ENCODE data around the gene NAA35.

The NAA35 gene

DNA sequence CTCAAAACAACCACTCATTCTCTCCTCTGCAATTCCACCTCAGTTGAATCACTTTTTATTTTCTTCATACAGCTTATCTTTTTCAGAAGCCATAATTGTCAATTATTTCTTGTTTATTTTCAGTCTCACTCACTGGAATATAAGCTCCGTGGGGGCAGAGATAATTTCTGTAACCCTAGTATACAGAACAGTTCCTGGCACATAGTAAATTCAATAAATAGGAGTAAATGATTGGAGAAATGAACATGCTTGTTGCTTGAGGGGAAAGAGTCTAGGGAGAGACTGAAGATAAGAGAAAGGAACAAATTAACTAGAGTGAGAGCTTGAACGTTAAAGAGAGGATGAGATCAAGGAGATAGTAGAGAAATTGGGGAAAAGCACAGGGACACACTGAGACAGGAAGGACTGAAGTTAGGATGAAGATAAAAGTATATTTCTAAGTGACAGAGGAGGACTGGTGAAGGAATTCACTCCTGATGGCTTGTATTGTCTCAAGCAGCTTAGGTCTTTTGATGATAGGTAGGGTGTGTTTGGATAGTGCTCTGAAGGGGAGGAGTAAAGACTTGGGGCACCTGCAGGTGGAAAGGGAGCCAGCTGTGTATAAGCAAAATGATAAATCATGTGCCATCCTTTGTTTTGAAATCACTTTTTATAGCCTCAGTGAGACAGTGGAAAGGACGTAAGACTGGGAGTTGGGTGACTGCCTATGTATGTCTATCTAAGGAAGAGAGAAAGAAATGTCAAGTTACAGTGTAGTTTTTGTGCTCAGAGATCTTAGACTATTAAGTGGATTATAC is 2.2 kb downstream of the NAA35 start:
- no peak for DNase-seq
- H2BK12ac ChIP-seq (ENCODE audit: low read length in 2 of 2): no peak overlapping the region
- peaks cover 6% of the 10 kb centered on the region for H3K79me1 ChIP-seq (replicated peaks; ENCODE audit: low read length, poor library complexity, severe bottlenecking)
- peak overlapping the region in 1 of 2 experiments; percentile 94 for H3K4me3 ChIP-seq (ENCODE audit: insufficient read depth in 1 of 2, low read depth in 1 of 2, low read length in 2 of 2)
- WGBS: 66% methylated on average over 2 of the region's 3 CpGs
- H3K14ac ChIP-seq (ENCODE audit: low read length in 2 of 2): no peak overlapping the region
- H3K18ac ChIP-seq (ENCODE audit: low read depth in 1 of 2, low read length in 2 of 2): no peak overlapping the region
- no peak overlapping the region for H3K23ac ChIP-seq (ENCODE audit: low read length in 2 of 2)
- H2BK5ac ChIP-seq (ENCODE audit: low read depth, low read length, poor library complexity, severe bottlenecking): no peak overlapping the region
- no peak overlapping the region for H2BK15ac ChIP-seq (ENCODE audit: low read depth, poor library complexity, severe bottlenecking)
- H4K91ac ChIP-seq (ENCODE audit: low read length): no peak overlapping the region
- H3K4ac ChIP-seq (ENCODE audit: low read depth in 1 of 2, low read length in 2 of 2): no peak overlapping the region
- H4K8ac ChIP-seq (ENCODE audit: low read length): no peak overlapping the region
- no peak overlapping the region for H3K27ac ChIP-seq (ENCODE audit: low read length, poor library complexity, severe bottlenecking)
- H2AFZ ChIP-seq (ENCODE audit: low read depth, low read length): no peak overlapping the region
- H3K9me3 ChIP-seq (ENCODE audit: control insufficient read depth, low read length): no peaks in the 10 kb centered on the region
- no peak overlapping the region for H2BK120ac ChIP-seq (ENCODE audit: low read depth, low read length)
- H3K4me2 ChIP-seq (ENCODE audit: low read length, poor library complexity, severe bottlenecking): no peak overlapping the region
- no peaks in the 10 kb centered on the region for H3K4me1 ChIP-seq (ENCODE audit: control insufficient read depth, insufficient read depth, low read depth, low read length)
- H2AK5ac ChIP-seq (ENCODE audit: low read length, severe bottlenecking): no peak overlapping the region
- H3K36me3 ChIP-seq (ENCODE audit: control insufficient read depth in 1 of 2, insufficient read depth in 2 of 2, low read depth in 1 of 2, low read length in 2 of 2): peaks cover 0 to 49% of the 10 kb centered on the region in 2 experiments
- no peaks in the 10 kb centered on the region for H3K27me3 ChIP-seq (ENCODE audit: control insufficient read depth in 1 of 2, insufficient read depth in 1 of 2, low read length in 2 of 2)
- H3K9ac ChIP-seq (ENCODE audit: low read length): peak overlapping the region; percentile 94

DNA sequence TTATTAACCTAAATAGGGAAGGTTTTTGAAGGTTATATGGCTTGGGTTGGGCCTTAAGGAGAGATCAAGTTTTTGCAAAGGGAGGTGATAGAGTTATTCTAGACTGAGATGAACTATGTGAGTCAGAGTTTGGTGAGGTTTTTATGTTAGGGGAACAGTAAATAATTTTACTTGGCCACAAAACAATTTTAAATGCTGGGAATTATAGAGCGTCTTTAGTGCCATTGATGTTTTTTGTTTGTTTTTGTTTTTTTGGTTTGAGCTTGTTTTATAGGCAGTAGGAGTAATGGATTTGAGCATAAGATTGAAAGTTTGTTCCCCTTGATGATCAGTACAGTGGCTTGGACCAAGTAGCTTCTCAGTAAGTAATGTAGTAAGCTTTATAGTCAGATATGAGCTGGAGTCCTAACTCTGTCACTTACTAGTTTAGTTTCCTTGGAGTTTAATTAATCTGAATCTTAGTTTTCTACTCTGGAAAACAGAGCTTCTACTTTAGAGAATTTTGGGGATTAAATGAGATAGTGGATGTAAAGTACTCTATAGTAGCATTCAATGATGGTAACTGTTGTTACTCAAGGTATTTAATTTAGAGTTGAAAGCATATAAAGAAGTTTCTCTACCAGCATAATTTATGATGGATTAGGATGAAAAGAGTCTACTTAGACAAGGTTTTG is 2.9 kb downstream of the NAA35 start:
- no peak overlapping the region for H3K9ac ChIP-seq (ENCODE audit: low read length)
- DNase-seq: no peak
- H3K27me3 ChIP-seq (ENCODE audit: control insufficient read depth in 1 of 2, insufficient read depth in 1 of 2, low read length in 2 of 2): no peaks in the 10 kb centered on the region
- H3K4me2 ChIP-seq (ENCODE audit: low read length, poor library complexity, severe bottlenecking): no peak overlapping the region
- no peaks in the 10 kb centered on the region for H3K4me1 ChIP-seq (ENCODE audit: control insufficient read depth, insufficient read depth, low read depth, low read length)
- WGBS: 100% methylated on average over 1 of the region's 1 CpG
- peaks cover 4 to 53% of the 10 kb centered on the region in 2 experiments for H3K36me3 ChIP-seq (ENCODE audit: control insufficient read depth in 1 of 2, insufficient read depth in 2 of 2, low read depth in 1 of 2, low read length in 2 of 2)
- H2AFZ ChIP-seq (ENCODE audit: low read depth, low read length): no peak overlapping the region
- no peak overlapping the region for H2AK5ac ChIP-seq (ENCODE audit: low read length, severe bottlenecking)
- no peak overlapping the region for H2BK12ac ChIP-seq (ENCODE audit: low read length in 2 of 2)
- H3K4me3 ChIP-seq (ENCODE audit: insufficient read depth in 1 of 2, low read depth in 1 of 2, low read length in 2 of 2): no peak overlapping the region
- no peaks in the 10 kb centered on the region for H3K9me3 ChIP-seq (ENCODE audit: control insufficient read depth, low read length)
- H2BK15ac ChIP-seq (ENCODE audit: low read depth, poor library complexity, severe bottlenecking): no peak overlapping the region
- no peak overlapping the region for H3K18ac ChIP-seq (ENCODE audit: low read depth in 1 of 2, low read length in 2 of 2)
- H2BK5ac ChIP-seq (ENCODE audit: low read depth, low read length, poor library complexity, severe bottlenecking): no peak overlapping the region
- no peak overlapping the region for H3K23ac ChIP-seq (ENCODE audit: low read length in 2 of 2)
- no peak overlapping the region for H4K8ac ChIP-seq (ENCODE audit: low read length)
- H4K91ac ChIP-seq (ENCODE audit: low read length): no peak overlapping the region
- H3K14ac ChIP-seq (ENCODE audit: low read length in 2 of 2): no peak overlapping the region
- H2BK120ac ChIP-seq (ENCODE audit: low read depth, low read length): no peak overlapping the region
- peaks cover 6% of the 10 kb centered on the region for H3K79me1 ChIP-seq (replicated peaks; ENCODE audit: low read length, poor library complexity, severe bottlenecking)
- no peak overlapping the region for H3K27ac ChIP-seq (ENCODE audit: low read length, poor library complexity, severe bottlenecking)
- no peak overlapping the region for H3K4ac ChIP-seq (ENCODE audit: low read depth in 1 of 2, low read length in 2 of 2)

DNA sequence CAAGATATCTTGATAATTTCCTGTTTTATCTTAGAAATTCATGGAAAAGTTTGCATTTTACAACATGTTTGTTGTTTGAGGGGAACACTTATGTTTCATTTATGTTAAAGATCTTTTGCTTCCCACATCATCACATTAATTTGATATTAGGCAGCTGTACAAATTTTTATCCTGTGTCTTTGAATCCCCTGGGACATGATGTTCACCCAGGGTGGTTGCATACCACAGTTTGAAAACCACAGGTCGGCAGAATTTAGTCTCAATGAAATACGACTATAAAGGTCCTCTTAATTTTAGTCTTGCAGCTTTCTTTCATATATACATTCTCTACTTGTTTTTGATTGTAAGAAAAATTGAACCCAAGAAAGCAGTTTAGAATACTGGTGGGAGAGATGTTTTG is 3.7 kb downstream of the NAA35 start:
- H2BK5ac ChIP-seq (ENCODE audit: low read depth, low read length, poor library complexity, severe bottlenecking): no peak overlapping the region
- H4K8ac ChIP-seq (ENCODE audit: low read length): no peak overlapping the region
- no peak overlapping the region for H2AFZ ChIP-seq (ENCODE audit: low read depth, low read length)

DNA sequence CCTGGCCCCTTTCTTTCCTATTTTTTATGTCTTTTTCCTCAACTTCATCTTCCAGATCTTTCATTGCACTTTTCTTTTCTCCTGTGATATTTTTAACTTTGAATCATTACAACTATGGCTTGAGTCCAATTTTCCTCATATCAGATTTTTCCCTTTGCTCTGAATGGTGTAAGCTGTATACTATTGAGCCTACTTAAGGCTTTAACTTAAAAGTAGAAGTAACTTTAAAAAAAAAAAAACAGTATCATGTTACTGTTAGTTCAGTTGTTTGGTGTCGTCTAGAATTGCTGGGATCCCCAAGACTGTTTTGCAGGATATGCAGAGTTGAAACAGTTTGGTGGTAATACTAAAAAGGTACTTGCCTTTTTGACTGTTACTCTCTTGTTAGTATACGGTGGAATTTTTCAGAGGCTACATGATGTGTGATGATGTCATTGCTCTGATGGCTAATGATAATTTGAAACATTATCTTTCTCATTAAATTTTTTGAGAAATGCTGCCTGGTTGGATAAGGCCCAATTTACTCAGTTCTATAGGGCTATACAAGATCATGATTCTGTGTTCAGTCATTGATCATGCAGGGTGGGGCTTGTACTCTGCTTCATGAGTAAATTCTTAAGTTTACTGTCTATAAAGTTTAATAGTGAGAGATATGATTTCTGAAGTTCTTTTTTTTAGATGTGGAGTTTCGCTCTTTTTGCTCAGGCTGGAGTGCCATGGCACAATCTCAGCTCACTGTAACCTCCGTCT is 8.8 kb downstream of the NAA35 start:
- H3K4ac ChIP-seq (ENCODE audit: low read depth in 1 of 2, low read length in 2 of 2): no peak overlapping the region
- no peak overlapping the region for H3K4me3 ChIP-seq (ENCODE audit: insufficient read depth in 1 of 2, low read depth in 1 of 2, low read length in 2 of 2)
- no peak overlapping the region for H2AK5ac ChIP-seq (ENCODE audit: low read length, severe bottlenecking)
- H3K79me1 ChIP-seq (replicated peaks; ENCODE audit: low read length, poor library complexity, severe bottlenecking): peaks cover 7% of the 10 kb centered on the region
- no peak overlapping the region for H2BK120ac ChIP-seq (ENCODE audit: low read depth, low read length)
- H2BK15ac ChIP-seq (ENCODE audit: low read depth, poor library complexity, severe bottlenecking): no peak overlapping the region
- DNase-seq: peak; percentile 39
- no peak overlapping the region for H4K8ac ChIP-seq (ENCODE audit: low read length)
- no peaks in the 10 kb centered on the region for H3K27me3 ChIP-seq (ENCODE audit: control insufficient read depth in 1 of 2, insufficient read depth in 1 of 2, low read length in 2 of 2)
- no peak overlapping the region for H2AFZ ChIP-seq (ENCODE audit: low read depth, low read length)
- no peak overlapping the region for H4K91ac ChIP-seq (ENCODE audit: low read length)
- peak overlapping the region; percentile 7 for H3K9ac ChIP-seq (ENCODE audit: low read length)
- no peak overlapping the region for H3K27ac ChIP-seq (ENCODE audit: low read length, poor library complexity, severe bottlenecking)
- no peak overlapping the region for H2BK5ac ChIP-seq (ENCODE audit: low read depth, low read length, poor library complexity, severe bottlenecking)
- no peak overlapping the region for H3K23ac ChIP-seq (ENCODE audit: low read length in 2 of 2)
- H3K14ac ChIP-seq (ENCODE audit: low read length in 2 of 2): no peak overlapping the region
- no peak overlapping the region for H2BK12ac ChIP-seq (ENCODE audit: low read length in 2 of 2)
- no peak overlapping the region for H3K4me2 ChIP-seq (ENCODE audit: low read length, poor library complexity, severe bottlenecking)
- no peaks in the 10 kb centered on the region for H3K4me1 ChIP-seq (ENCODE audit: control insufficient read depth, insufficient read depth, low read depth, low read length)
- no peak overlapping the region for H3K18ac ChIP-seq (ENCODE audit: low read depth in 1 of 2, low read length in 2 of 2)
- WGBS: 92% methylated on average over 4 of the region's 4 CpGs
- H3K9me3 ChIP-seq (ENCODE audit: control insufficient read depth, low read length): no peaks in the 10 kb centered on the region
- H3K36me3 ChIP-seq (ENCODE audit: control insufficient read depth in 1 of 2, insufficient read depth in 2 of 2, low read depth in 1 of 2, low read length in 2 of 2): peaks cover 7 to 56% of the 10 kb centered on the region in 2 experiments

More for the DNA sequence above, 3.7 kb downstream of the NAA35 start:
- Histone ChIP-seq H3K4me2 (ENCODE audit: low read length, poor library complexity, severe bottlenecking) (no peak overlapping the region), H2BK12ac (ENCODE audit: low read length in 2 of 2) (no peak overlapping the region), H3K36me3 (ENCODE audit: control insufficient read depth in 1 of 2, insufficient read depth in 2 of 2, low read depth in 1 of 2, low read length in 2 of 2) (peaks cover 4 to 53% of the 10 kb centered on the region in 2 experiments), H3K18ac (ENCODE audit: low read depth in 1 of 2, low read length in 2 of 2) (no peak overlapping the region), H3K9ac (ENCODE audit: low read length) (no peak overlapping the region), H3K27ac (ENCODE audit: low read length, poor library complexity, severe bottlenecking) (no peak overlapping the region), H3K4me3 (ENCODE audit: insufficient read depth in 1 of 2, low read depth in 1 of 2, low read length in 2 of 2) (no peak overlapping the region), H2AK5ac (ENCODE audit: low read length, severe bottlenecking) (no peak overlapping the region), H3K27me3 (ENCODE audit: control insufficient read depth in 1 of 2, insufficient read depth in 1 of 2, low read length in 2 of 2) (no peaks in the 10 kb centered on the region), H2BK120ac (ENCODE audit: low read depth, low read length) (no peak overlapping the region), H3K9me3 (ENCODE audit: control insufficient read depth, low read length) (no peaks in the 10 kb centered on the region), H3K4ac (ENCODE audit: low read depth in 1 of 2, low read length in 2 of 2) (no peak overlapping the region), H3K79me1 (replicated peaks; ENCODE audit: low read length, poor library complexity, severe bottlenecking) (peaks cover 6% of the 10 kb centered on the region), H3K23ac (ENCODE audit: low read length in 2 of 2) (no peak overlapping the region), H3K4me1 (ENCODE audit: control insufficient read depth, insufficient read depth, low read depth, low read length) (no peaks in the 10 kb centered on the region), H4K91ac (ENCODE audit: low read length) (no peak overlapping the region), H3K14ac (ENCODE audit: low read length in 2 of 2) (no peak overlapping the region), H2BK15ac (ENCODE audit: low read depth, poor library complexity, severe bottlenecking) (no peak overlapping the region)
- 100% methylated on average over 1 of the region's 2 CpGs for WGBS
- DNase-seq: no peak
